SKM-1 (cell line): ENCODE measurements around the gene GTF2IRD1.
A peak's percentile ranks its signal among the peaks of the same experiment; 100 is the strongest.

Source experiments
- DNase-seq: peaks from one replicate; lab custom pipeline; 2025; ENCODE audit not compliant: unreplicated experiment; lab: John Stamatoyannopoulos, UW

Gene GTF2IRD1

DNA sequence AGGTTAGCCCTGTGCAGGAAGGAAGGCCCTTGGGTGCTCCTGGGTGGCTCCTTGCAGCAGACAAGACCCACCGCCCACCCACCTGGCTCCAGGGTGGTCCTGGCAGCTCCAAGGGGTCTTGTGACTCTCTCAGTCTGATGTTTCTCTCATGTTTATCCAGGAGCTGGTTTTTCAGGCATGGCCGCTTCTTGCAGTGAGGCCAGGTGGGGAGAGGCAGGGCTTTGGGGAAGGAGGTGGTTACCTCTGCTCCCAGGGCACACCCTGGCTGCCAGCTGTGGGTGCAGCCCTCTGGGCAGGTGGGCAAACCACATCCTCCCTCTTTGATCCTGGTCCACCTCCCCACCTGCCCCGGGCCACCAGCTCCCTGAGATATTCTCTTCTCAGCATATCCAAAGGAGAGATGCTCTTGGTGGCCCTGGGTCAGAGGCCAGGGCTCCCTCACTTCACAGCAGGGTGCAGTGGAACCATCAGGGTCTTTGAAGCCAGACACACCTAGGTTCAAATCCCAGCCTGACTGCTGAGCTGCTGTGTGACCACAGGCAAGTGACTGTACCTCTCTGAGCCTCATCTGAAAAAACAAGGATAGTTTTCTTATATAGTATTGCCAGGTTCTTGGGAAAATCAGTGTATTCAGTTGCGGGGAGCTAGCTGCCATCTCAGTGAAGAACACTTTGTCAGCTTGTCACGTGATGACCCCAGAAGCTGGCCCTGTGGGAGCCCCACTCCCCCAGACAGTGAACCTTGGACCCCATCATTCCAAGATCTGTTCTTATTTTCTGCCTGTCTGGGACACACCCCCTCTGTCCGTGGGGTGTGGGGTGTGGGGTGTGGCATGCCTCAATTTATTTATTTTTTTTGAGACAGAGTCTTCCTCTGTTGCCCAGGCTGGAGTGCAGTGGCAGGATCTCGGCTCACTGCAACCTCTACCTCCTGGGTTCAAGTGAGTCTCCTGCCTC is 11.5 kb downstream of the GTF2IRD1 start:
- no peak for DNase-seq

GRCh38 chr7:74466196-74466813 is 12.6 kb downstream of the GTF2IRD1 start:
- no peak for DNase-seq

GRCh38 chr7:74467876-74468275 is 14.2 kb downstream of the GTF2IRD1 start:
- no peak for DNase-seq

GRCh38 chr7:74470504-74470903 is 16.8 kb downstream of the GTF2IRD1 start:
- no peak for DNase-seq

- DNase-seq: no peak
These were observed 19.4 kb downstream of the GTF2IRD1 start for GRCh38 chr7:74473116-74473515.

DNA sequence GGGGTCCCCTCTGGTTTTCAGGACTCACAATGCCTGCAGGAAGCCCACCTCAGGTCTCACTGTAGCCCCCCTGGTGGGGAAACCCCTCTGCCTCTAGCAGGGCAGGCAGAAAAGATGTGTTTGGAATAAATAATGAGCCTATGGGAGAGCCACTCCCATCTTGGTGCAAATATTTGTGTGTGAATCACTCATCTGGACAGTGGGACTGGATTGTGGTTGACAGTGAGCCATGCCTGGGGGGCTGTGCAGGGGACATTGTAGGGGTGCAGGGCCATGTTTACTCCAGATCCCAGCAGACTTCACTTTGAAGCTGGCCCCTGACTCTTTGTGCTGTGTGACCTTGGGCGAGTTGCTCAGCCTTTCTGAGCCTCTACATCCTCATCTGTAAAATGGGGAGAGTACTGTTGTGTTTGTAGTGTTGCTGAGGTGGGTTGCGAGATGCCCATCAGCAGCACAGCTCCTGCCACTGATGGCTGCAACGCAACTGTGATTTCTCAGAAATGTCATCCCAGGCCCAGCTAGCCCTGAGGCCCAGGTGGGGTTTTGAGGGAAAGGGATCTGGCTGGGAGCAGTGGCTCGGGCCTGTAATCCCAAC is 20.7 kb downstream of the GTF2IRD1 start:
- DNase-seq: no peak

- no peak for DNase-seq
These were observed 21.7 kb downstream of the GTF2IRD1 start for GRCh38 chr7:74475243-74475986.

DNA sequence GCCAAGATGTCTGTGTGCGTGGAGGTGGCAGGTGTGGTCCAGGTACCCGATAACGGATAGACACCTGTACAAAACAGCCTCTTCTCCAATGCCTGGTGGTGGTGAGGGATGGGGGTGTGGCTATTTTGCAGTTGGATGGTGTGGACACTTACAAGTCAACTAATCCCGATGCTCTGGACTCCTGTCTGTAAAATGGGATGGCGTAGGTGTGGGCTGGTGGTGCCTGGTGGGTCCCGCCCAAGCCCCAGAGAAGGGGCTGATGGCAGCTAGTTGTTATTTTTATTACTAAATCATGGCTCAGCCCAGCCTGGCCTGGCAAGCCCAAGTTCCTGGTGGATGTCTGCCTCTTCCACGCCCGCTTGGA is 22.3 kb downstream of the GTF2IRD1 start:
- no peak for DNase-seq

DNA sequence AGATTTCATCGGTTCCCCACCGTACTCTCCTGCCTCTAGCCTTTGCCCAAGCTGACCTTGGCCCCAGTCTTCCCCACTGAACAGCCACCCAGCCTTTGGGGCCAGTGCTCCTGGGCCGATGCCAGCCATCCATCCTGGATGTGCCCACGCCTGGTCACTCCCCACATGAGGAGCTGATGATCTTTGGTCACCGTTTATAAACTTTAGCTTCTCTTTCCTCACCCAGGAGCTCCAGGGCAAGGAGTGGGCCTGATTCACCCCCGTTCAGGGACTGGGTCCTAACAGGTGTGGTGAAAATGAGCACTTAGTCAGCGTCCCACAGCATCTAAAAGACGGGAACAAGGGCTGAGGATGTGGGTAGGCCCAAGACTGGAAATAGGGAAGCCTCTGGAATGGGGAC is 22.9 kb downstream of the GTF2IRD1 start:
- no peak for DNase-seq

- DNase-seq: no peak
These were observed 25.0 kb downstream of the GTF2IRD1 start for GRCh38 chr7:74478671-74479065.

DNA sequence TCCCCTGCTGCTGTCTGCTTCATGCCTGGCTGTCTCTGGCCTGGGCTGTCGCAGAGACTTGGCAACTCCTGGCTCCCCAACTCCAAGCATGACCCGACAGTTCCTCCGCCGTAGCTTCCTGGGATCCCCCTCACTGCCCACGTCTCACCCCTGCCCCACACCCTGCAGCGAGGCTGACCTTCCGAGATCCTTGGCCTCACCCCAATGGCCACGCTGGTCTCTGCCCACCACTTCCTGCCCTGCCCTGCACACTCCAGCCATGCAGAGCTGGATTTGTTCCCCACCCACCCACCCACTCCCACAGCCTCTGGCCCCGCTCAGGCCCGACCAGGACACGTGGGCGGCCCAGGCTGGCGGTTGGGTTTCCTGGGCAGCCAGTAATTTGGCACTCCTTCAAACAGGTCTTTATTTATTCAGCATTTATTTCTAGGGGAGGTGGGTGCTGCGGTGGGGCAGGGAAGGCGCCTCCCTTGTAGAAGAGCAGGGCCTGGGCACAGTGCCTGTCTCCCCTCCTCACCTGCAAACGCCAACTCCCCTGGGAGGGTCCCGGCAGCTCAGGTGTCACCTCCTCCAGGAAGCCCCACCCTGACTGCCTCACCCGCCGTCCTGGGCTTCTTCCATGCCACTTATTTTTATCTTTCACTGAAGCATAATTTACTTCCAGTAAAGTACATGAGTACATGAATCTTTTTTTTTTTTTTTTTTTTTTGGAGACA is 25.5 kb downstream of the GTF2IRD1 start:
- no peak for DNase-seq

GRCh38 chr7:74479961-74480829 is 26.5 kb downstream of the GTF2IRD1 start:
- no peak for DNase-seq

- no peak for DNase-seq
These were observed 27.2 kb downstream of the GTF2IRD1 start for GRCh38 chr7:74480861-74481417.

DNA sequence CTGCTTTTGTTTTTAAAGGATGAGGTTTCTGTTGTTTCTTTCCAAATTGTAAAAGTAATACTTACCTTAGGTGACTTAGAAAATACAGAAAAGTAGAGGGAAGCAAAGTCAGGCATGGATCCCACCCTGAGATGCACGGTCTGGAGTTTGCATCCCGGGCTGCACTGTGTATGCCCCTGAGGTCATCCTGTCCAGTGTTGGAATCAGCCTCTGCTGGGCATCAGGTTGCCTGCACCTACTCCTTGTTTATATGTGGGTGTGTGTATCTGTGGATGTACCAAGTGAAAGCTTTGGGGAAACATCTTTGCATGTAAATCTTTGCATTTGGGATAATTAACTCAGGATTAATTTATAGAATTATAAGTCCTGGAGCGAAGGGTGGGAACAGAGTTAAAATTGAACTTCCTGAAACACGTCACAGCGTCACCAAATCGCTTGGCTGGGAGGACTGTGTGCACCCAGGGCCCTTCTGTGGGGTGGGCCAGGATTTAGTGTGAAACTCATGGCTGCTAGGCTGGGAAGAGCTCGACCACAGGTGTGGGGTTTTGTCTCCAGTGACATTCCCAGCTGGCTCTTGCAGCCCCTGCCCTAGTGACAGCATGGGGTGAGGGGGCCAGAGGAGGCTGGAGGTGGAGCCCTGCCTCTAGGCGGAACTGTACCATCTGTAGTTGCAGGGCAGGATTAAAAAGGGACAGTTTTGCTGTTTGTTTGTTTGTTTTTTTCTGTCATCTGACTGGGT is 27.9 kb downstream of the GTF2IRD1 start:
- no peak for DNase-seq

DNA sequence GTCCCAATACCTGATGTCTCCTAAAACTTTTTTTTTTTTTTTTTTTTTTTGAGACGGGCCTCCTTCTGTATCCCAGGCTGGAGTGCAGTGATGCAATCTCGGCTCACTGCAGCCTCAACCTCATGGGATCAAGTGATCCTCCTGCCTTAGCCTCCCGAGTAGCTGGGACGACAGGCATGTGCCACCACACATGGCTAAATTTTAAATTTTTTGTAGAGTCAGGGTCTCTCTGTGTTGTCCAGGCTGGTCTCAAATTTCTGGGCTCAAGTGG is 28.4 kb downstream of the GTF2IRD1 start:
- DNase-seq: no peak

GRCh38 chr7:74482629-74483401 is 29.1 kb downstream of the GTF2IRD1 start:
- DNase-seq: peak; percentile 84

- DNase-seq: no peak
These were observed 30.0 kb downstream of the GTF2IRD1 start for GRCh38 chr7:74483402-74484336.
